Activated CD8-positive, alpha-beta memory T cell treated with anti-CD3 and anti-CD28 coated beads, Interleukin-2, amount 50 U/mL, for 1 hour (primary cell): ENCODE results near the gene SLC41A2.
"Not testable (repeated sequence)": the region's sequence is repeated elsewhere in the genome, so short reads cannot be mapped to it uniquely, and the experiment has no call there.

ENCODE experiments used
- DNase-seq: peaks from one replicate; pipeline ENCODE4 v3.0.0-alpha.2; 2020; ENCODE audit errors: extremely low read depth

SLC41A2 gene, protein sequence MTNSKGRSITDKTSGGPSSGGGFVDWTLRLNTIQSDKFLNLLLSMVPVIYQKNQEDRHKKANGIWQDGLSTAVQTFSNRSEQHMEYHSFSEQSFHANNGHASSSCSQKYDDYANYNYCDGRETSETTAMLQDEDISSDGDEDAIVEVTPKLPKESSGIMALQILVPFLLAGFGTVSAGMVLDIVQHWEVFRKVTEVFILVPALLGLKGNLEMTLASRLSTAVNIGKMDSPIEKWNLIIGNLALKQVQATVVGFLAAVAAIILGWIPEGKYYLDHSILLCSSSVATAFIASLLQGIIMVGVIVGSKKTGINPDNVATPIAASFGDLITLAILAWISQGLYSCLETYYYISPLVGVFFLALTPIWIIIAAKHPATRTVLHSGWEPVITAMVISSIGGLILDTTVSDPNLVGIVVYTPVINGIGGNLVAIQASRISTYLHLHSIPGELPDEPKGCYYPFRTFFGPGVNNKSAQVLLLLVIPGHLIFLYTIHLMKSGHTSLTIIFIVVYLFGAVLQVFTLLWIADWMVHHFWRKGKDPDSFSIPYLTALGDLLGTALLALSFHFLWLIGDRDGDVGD

DNA sequence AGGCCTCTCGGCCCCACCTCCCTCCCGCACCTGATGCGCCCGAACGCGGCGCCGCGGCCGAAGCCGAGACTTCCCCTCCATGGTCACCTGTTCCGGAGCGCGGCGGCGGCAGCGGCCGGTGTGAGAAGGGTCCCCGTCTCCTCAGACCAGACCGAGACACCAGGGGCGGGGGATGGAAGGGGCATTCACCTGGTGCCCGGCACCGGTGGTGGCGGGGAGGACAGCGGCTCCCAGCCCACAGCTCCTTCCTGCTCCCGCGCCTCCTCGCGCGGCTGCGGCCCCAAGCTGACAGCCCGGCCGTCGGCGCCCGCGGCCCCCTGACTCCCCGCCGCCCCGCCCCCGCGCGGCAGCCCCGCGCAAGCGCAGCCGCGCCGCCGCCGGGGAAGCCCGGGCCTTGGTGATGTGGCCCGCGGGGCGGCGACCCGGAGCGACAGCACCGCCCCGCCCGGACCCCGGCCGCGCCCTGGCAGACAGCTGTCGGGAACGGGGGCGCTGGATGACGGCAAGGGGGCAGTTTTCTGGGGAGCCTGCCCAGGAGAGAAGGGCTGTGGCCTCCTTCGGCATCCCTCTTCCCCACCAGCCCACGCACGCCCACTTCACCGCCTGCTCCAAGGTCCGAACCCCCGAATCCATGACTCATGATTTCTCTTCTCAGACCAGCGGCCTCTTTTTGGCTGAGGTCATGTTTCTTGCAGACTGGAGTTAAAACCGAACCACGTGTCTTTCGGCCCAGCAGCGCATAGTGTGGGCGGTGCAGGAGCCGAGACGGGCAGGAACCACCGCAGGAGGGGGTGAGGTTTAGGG, at the start of gene SLC41A2:
Gene SLC41A2 (minus strand): TSS at position 290 of the 804 bp plus-strand sequence. CDS start 29,763 bp downstream, outside the sequence.
- DNase-seq, result peak; percentile 47

- no peak for DNase-seq
These were observed 43.4 kb upstream of the SLC41A2 start for GRCh38 chr12:105001476-105001875.

DNA sequence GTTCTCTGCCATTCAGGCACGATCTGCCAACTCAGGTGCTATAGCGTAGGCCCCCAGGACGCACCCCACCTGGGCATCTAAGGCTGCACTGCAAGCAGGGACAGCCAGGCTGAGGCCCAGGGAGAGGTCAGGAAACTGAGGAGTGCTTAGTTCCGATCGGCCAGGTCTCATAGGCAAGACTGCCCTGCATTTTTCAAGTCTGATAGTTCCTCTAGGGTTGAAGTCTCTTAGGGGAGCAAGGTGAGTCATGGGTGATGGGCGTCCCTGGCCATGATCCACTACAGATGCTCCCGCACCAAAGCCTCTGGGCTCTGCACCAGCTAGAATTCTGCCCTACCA, 41.2 kb upstream of the SLC41A2 start:
- no peak for DNase-seq

DNA sequence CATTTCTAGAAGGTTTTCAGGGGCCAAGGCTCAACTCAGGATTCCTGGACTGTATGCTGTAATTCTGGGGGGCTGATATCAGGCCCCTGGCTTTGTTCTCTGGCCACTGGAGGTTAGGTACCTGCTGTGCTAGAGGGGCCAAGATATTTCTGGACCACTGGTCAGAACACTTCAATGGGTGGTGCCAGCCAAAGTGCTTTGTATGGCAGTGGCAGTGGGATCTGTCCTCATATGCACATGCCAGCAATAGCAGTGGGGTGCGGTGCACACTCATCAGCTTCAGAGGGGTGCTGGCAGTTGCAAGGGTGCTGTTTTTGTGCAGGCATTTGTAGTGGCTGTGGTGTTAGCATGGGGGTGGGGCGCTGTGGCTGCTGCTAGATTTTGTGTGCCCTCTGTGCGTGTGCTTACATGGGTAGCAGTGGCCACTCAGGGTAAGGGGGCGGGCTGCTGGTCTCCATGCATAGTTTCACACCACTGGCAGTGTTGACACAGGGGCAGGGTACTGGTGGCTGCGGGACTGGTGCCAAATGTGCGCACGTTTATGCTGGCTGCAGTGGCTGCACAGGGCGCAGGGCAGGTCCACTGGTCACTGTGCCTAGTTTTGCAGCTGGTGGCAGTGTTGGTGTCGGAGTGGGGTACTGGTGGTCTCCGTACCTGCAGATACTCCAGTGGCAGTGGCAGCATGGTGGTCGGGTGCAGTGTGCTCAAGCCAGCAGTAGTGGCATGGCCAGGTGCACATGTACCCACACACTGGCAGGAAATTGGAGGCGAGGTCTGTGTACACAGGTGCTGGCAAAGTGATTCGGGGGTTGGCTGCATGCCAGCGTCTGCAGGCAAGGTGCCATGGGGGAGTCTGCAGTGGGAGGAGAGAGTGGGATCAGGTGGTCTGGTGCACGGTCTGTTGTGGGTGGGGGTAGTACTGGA, 40.6 kb upstream of the SLC41A2 start:
- no peak for DNase-seq

DNA sequence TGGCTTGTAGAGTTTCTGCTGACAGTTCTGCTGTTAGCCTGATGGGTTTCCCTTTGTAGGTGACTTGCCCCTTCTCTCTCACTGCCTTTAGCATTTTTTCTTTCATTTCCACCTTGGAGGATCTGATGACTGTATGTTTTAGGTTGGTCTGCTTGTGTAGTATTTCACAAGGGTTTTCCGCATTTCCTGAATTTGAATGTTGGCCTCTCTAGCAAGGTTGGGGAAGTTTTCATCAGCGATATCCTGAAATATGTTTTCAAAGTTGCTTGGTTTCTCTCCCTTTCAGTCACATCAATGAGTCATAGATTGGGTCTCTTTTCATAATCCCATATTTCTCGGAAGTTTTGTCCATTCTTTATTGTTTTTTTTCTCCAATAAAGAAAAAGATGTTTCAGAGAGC, 39.5 kb upstream of the SLC41A2 start:
- DNase-seq, result no peak

DNA sequence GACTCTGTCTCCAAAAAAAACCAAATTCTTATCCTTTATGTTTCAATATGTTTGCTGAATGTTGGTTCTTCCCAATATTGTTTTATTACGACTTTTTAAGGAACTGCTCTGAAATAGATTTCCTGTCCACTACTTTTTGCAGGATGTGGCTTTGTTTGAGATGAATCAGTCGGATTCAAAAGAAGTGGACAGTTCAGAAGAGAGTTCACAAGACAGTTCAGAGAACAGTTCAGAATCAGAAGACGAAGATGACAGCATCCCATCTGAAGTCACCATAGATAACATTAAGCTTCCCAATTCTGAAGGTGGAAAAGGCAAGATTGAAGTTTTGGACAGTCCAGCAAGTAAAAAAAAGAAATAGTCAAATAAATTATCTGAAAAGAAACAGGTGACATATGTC, 36.2 kb upstream of the SLC41A2 start:
- no peak for DNase-seq

- no peak for DNase-seq
These were observed 33.6 kb upstream of the SLC41A2 start for GRCh38 chr12:104991565-104992128.

DNA sequence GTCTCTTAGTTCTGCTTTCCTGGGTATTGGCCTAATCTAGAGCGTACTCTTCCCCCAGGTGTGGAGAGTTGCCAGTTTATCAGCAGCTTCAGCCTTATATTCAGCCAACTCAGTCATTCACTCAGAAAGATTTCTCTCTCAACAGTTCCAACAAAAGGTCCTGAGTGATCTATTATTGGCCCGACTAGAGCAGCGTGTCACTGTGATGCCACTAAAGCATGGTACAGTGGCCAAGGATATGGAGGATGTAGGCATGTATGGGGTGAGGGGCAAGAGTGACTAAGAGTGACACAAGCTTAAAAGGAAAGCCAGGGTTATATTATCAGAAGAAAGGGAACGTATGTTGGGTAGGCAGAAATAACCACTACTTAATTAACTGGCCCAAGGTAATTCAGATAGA, 32.9 kb upstream of the SLC41A2 start:
- DNase-seq, result no peak

DNA sequence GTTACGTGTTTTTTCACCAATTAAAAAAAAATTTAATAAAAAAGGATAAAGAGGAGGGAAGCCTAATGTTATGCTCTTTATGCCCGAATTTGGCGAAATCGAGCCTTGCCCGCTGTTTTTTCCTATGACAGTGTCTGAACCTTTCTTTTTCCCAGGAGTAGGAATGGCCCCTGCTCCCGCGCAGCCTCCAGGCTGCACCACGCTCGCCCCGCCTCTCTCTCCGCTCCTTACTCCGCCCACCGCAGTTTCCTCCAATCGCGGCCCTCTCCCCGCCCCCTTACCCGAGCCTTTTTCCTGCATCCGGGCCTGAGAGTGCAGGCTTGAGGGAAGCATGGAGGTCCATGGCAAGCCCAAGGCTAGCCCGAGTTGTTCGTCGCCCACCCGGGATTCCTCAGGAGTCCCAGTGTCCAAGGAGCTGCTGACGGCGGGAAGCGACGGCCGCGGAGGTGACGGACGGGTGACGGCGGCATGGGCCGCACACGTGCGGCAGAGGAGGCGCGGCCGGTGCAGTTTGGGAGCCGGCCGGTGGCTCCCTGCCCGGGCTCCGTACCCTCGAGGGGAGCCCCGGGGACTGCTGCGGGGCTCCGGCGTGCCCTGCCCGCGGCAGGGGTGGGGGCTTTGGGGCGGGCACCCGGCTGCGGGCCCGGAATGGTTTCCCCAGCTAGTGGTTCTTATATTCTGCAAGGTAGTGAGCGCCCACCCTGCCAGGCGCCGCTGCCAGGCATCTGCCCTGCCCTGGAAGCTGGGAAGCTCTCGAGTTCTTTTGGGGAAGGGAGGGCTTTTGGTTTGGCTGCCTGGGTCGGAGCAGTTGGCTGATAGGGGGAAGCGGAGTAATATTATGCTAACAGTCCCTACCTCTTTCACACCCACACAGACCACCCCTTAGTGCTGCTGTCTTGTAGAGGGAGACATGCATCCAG, 28.2 kb upstream of the SLC41A2 start, which contains the start of gene NOPCHAP1:
Gene NOPCHAP1 (plus strand): TSS at position 295 of the 920 bp plus-strand sequence. CDS start 37 bp downstream, at position 332.
- peak; percentile 61 for DNase-seq

GRCh38 chr12:104985206-104985605, 27.1 kb upstream of the SLC41A2 start:
- DNase-seq, result no peak

GRCh38 chr12:104977688-104978087, 19.6 kb upstream of the SLC41A2 start:
- not testable (repeated sequence) for DNase-seq

DNA sequence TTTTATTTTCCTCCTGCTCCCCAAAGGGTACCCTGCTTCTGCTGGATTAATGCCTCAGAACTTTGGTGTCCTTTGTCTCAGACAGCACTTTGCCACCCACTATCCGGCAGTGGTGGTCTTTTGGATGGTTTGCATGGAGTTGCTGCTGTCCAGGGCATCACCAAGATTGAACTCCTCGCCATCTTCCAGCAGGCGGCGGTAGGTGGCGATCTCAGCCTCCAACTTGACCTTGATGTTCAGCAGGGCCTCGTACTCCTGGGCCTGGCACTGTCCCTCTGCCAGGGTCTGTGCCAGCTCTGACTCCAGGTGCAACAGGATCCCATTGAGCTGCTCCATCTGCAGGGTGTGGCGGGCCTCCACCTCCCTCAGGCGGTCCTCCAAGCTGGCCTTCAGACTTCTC, 18.6 kb upstream of the SLC41A2 start:
- no peak for DNase-seq

GRCh38 chr12:104975587-104976343, 17.7 kb upstream of the SLC41A2 start:
- no peak for DNase-seq

DNA sequence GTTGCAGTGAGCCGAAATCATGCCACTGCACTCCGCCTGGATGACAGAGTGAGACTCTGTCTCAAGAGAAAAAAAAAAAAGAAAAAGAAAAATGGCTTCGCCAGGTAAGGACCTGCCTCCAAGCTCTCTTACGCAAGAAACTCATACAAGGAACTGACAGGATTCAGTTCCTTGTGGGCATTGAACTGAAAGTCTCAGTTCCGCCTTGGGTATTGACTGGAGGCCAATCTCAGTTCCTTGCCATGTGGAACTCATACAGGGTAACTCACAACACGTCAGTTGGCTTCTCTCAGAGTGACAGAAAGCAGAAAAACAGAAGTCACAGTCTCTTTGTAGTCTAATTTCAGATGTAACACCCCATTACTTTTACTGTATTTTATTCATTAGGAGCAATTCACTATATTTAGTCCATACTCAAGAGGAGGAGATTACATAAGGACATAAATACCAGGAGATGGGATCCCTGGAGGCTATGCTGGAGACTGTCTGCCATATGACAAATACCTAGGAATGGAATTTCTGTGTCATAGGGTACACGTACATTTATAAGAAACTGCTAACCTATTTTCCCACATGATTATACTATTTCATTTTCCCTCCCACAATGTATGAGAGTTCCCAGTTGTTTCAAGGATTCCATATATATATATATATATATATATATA, 16.7 kb upstream of the SLC41A2 start:
- DNase-seq, result no peak

DNA sequence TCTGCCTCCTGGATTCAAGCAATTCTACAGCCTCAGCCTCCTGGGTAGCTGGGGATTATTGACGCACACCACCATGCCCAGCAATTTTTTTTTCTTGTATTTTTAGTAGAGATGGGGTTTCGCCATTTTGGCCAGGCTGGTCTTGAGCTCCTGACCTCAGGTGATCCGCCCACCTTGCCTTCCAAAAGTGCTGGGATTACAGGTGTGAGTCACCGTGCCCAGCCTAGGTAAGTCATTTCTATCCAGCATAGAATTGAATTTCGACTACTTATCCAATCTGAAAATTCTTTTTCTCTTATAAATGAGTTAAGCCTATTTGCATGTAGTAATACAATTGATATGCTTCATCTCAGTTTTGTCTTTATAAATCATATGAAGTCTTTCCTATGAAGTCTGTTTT, 15.2 kb upstream of the SLC41A2 start:
- no peak for DNase-seq

- DNase-seq, result no peak
These were observed 13.2 kb upstream of the SLC41A2 start for GRCh38 chr12:104971306-104971705.

- DNase-seq, result no peak
These were observed 11.3 kb upstream of the SLC41A2 start for GRCh38 chr12:104969343-104969742.

- no peak for DNase-seq
These were observed 8.6 kb upstream of the SLC41A2 start for GRCh38 chr12:104966677-104967076.

GRCh38 chr12:104964856-104965205, 6.7 kb upstream of the SLC41A2 start:
- no peak for DNase-seq
